Measurements from ENCODE around the gene MAGI3.
"Not testable (repeated sequence)": the region's sequence is repeated elsewhere in the genome, so short reads cannot be mapped to it uniquely, and the experiment has no call there.

MAGI3 gene

DNA sequence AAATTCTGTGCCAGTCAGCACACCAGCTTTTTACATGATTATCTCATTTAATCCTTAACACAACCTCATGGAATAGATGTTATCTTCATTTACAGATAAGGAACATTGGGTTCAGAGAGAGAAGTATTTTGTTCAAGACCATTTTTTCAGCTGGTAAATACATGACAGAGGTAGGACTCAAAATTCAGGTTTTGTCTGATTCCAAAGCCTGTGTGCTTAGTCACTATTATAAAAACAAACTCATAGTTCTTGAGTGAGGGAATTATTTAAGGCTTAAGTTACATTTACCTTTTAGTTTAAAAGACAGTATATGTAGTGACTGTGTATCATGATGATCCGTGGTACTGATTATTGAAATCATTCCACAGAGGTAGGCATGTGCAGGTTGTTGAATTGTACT is 125.2 kb downstream of the MAGI3 start:
- no peak for DNase-seq (ENCODE audit: low read depth, low spot score)

DNA sequence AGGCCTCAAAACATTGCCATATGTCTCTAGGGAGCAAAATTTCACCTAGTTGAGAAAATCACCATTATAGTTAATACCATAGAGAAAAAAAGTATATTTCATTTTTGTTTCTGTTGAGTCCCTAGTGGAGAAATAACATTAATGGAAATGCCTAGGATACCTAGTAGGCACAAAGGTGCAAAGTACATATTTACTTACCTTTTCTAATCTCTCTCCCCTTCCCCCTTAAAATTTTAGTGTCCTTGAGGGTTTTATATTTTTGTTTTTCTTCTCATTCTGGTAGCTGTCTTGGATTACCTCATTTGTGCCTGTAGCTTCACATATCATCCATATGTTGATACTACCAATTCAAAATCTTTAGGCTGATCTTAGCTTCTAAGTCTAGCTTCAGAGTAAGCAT is 127.0 kb downstream of the MAGI3 start:
- DNase-seq (ENCODE audit: low read depth, low spot score) = no peak

DNA sequence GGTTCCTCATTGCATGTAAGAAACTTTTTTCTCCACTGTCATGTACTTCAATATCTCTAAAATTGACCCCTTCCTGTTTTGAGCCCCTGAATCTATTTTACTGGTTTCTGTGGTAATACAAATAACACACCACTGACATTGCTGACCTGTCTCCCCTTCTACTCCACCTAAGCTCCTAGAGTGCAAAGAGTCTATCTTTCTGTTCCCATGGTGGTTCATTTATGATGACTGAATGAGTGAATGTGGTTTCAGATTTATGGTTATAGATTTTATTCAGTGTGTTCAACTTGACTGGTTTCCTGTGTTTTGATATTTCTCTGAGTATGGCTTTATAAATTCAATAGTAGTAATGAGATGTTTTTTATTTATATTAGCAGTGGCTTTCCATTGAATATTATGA is 127.7 kb downstream of the MAGI3 start:
- DNase-seq (ENCODE audit: low read depth, low spot score) = no peak

DNA sequence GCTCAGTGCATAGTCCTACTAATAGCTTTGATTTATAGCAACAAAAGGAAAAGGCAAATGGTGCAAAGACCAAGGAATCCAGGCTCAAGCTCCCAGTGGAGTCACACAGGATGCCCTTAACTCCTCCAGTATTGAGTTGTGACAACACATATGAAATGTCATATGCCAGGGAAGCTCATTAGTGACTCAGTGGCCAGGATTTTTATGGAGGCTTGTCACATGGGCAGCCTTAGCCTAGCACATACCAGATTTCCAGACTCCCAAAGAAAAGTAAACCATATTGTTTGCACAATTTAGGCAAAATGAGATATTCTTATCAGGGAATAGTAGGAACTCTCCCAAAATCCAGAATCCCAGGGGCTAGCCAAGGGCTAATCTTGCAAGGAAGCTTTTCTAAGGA is 129.2 kb downstream of the MAGI3 start:
- DNase-seq (ENCODE audit: low read depth, low spot score) = no peak

DNA sequence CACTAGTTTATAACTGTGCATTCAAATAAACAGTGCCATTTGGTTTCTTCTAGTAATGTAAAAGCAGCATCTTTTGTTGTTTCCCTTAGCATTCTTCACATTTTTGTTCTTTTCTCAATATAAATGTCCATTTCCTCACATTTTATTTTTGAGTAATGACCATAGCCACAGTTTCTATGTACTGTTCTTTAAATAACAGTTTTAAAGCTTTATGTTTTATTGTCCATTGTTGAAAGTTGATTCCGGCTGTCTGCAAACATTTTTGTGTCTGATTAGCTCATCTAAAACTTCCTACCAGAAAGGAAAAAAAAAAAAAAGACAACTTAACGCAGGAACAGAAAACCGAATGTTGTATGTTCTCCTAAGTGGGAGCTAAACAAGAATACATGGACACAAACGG is 139.7 kb downstream of the MAGI3 start:
- no peak for DNase-seq (ENCODE audit: low read depth, low spot score)

DNA sequence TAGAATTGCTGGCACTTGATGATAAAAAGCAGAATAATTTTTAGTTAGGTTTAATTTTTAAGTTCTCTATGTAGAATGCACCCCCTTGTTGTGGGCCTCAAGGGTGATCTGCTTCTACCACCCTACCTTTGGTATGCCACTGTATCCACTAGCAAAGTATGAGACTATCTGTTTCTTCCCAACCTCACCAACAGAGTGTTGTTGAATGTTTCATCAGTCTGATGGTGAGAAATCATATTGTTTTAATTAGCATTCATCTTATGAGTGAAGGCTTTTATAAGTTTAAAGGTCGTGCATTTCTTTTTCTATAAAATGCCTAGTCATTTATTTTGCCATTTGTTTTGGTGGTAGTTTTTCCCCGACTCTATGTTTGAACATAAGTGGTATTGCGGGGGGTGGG is 141.0 kb downstream of the MAGI3 start:
- no peak for DNase-seq (ENCODE audit: low read depth, low spot score)

DNA sequence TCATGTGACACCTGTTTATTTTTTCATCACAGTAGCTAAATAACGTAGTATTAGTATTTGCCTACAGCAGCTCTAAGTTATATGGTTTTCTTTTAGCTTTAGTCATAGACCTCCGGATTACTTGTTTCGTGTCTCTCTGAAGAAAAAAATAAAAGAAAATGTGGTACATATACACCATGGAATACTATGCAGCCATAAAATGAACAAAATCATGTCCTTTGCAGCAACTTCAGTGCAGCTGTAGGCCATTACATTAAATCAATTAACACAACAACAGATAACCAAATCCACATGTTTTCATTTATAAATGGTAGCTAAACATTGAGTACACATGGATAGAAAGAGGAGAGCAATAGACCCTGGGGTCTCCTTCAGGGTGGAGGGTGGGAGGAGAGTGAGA is 142.7 kb downstream of the MAGI3 start:
- no peak for DNase-seq (ENCODE audit: low read depth, low spot score)

DNA sequence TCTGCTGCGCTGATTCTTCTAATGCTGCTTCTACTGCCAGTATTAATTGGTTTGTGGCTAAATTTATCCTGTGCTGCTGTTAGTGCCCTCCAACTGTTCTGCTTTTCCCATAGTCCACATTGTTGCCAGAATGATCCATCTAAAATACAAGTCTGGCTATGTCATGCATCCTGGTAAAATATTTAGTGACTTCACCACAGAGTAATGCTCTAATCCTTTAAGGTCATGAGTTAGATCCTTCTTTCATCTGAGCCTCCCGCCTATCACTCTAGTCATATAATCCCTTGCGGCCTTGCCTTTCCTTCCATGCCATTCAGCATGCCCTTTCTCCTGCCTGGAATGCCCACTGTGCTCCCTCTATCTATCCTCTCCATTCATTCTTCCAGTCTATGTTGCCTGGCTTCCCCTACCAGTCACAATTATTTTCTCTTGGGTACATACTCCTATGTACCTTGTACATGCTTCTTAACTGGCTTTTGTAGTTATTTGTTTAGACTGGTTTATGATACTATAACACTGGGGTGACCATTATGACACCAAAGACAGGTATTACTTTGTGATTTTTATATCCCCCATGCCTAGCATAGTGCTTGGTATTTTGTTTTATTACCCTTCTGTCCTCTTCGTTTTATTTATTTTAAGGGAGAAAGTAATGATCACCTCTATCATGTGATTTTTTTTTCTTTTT is 144.0 kb downstream of the MAGI3 start:
- no peak for DNase-seq (ENCODE audit: low read depth, low spot score)

DNA sequence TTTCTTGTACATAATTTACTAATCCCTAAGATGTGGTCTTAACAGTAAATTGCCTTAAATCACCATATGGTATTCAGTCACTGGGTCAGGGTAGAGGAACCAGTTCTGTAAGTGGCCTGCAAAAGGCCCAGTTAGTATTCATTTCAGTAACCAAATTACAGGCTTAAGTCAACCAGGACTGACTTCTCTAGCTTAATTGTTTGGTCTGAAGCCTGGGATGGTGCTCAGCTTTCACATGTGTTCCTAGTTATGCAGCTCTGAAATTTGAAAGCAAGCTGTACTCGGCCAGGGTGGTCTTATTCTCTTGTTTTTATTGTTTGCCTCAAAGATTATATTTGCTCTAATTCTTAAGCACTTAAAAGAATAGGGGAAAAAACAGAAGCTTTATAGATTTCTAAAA is 144.6 kb downstream of the MAGI3 start:
- DNase-seq (ENCODE audit: low read depth, low spot score) = no peak

DNA sequence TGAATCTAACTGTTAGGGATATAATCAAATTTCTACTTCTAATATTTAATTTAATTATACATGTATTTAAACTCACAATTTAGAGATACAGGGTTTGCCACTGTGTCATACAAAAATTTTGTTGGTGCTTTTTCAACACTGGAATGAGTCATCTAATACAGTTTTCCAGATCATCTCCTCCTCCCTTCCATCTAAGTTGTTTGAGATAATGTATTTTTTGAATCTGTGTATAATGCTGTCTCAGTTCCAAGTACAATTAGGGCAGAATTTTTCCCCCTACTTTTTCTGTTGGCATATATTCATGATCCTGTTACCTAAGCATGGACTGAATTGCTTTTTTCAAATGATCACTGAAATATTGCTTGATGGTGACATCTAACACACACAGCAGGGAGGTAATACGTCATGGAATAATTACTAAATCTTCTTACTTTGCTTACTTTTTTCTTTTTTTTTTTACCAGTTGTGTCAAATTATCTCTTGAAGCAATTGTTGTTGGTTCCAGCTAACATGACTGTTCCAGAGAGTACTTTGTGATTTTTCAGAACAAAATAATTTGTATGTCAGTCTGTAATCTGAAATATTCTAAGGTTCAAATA is 146.0 kb downstream of the MAGI3 start:
- DNase-seq (ENCODE audit: low read depth, low spot score) = no peak

DNA sequence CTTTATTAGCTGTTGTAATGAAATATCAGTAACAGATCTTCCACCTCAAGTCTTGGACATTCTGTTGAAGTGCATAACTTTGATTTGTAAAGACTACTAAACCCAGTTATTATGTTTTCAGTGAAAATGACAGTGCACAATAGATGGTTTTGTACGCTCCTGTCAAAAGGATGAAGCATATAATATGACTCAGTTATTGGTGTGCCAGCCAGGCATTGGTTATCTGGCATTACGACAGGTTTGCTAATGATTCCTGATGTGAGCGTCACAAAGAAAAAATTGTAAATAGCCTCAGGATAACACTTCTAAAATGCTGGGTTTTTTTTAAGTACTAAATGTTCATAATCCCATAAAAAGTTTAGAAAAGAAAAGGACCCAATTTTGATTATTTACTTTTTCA is 147.9 kb downstream of the MAGI3 start:
- DNase-seq (ENCODE audit: low read depth, low spot score) = no peak

DNA sequence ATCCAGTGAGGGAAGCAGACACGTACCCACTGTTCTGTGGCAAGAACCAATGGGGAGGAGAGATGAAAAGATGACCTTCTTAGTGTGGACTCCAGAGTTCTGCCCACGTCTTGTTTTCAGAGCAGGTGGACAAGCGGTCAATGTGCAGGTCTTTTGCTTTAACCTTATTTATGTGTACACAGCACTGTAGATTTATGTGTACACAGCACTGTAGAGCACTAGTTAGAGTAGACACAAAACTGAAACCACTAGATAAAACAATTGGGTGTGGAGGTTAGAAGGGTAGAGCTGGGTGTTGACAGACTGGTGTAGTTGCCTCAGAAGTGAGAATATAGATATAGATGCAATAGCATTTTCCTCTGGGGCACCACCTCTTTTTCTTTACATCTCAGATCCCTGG is 150.0 kb downstream of the MAGI3 start:
- no peak for DNase-seq (ENCODE audit: low read depth, low spot score)

DNA sequence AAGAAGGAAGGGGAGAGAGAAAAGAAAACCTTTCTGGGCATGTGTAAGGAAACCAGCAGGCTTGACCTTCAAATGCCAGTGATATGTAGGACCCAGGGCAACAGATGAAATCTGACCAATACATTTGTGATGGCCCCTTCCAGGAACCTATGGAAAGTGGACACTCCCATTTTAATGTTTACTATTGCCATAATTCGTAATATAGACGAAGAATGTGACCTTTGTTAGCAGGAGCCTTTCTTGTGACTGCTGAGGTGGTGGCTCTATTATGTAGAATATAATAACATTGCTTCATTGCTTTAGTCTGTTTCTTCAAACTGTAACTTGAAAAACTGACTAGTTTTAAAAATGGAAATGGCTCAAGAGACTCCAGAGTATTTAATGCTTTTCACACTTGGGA is 150.8 kb downstream of the MAGI3 start:
- DNase-seq (ENCODE audit: low read depth, low spot score) = no peak

DNA sequence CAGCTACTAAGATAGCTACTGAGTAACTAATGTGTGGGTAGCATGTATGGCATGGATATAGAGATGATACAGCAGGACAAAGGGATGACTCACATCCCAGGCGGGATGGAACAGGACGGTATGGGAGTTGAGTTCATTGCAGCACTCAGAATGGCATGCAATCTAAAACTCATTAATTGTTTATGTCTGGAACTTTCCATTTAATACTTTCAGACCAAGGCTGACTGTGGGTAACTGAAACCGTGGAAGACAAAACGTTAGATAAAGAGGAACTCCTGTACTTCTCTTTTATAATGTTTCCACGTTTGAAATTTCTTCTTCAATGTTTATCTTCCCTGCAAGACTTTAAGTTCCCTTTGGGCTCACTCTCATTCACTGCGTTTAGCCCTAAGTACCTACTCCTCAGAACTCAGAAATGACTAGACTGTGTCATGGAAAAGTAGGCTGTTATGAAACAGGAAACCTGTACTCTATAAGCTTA is 151.9 kb downstream of the MAGI3 start:
- DNase-seq (ENCODE audit: low read depth, low spot score) = no peak

DNA sequence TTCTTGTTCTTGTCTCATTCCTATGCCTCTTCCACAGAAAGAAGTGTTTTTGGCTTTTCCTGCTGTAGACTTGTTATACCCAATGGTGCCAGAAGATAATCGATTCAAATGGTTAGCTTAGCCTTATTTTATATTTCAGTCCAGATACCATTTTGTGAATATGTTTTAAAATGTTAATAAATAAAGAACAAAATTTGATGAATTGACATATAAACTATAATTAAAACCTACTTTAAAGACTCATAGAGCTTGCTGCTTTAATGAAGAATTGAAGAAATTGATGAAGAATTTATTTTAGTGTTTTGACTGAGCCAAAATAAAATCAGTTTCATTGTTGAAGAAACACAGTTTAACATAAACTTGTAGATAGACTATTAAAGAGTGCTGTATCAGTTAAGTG is 152.8 kb downstream of the MAGI3 start:
- DNase-seq (ENCODE audit: low read depth, low spot score) = no peak

DNA sequence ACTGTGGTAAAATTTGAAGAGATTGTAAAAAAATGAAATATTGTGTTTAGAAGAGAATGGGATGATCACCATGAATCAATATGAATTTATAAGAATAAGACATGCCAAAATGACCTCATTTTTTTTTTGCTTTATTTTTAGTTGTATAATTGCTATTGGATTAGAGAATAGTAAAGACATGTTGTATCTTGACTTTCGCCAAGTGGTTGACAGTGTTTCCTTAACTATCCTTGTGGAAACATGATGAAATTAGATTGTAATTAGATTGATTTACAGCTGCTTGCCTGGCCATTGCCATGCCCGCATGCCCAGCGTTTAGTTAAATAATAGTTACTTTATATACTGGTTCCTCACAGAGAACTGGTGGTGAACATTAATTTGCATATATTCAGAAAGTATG is 154.9 kb downstream of the MAGI3 start:
- no peak for DNase-seq (ENCODE audit: low read depth, low spot score)

DNA sequence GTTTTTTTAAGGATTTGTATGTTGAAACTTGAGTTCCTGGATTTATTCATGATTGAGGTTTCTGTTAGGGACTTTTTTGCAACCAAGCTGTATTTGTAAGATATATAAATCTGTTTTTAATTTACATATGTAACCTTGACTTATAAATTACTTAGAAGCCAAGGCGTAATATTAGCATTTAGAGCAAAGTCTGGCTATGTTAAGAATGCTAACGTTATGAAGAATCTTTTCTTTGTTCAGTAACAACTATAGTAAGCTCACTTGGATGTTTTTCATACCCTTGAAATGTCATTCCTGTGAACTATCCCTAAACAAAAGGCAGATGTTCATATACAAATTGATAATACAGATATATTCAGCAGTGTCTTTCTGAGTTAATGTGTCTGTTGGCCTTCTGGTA is 155.3 kb downstream of the MAGI3 start:
- DNase-seq (ENCODE audit: low read depth, low spot score) = no peak

DNA sequence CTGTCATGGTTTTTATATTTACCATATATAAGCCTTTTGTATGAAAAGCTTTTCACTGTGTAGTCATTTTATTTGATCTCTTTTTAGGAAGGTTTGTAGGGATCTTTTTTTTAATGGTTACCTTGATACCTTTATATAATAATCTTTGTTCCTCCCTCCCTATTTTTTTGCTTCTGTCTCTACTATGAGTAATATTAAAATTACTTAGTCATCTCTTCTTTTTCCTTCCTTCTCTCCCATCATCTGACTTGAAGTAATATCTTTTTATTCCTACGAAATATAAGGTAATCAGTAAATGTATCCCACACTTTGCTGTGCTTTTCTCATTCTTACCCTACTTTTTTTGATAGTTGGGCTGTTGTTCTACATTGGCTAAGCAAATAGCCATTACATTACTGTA is 161.4 kb downstream of the MAGI3 start:
- DNase-seq (ENCODE audit: low read depth, low spot score) = no peak

DNA sequence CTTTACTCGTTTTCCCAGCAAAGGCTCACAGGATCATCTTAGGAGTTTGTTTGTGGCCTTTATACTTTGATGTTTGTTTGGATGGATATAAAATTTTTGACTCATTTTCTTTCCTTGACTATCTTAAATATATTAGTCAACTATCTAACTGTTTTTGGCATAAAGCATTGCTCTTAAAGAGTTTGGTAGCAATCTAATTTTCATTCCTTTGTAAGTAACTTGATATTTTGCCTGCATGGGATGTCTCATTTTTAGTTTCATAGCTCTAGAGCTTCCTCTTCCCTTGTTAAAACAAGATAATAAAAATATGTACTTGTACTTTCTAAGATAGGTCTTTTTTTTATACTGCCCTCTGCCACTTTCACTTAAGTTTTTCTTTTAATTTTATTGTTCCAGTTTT is 161.9 kb downstream of the MAGI3 start:
- DNase-seq (ENCODE audit: low read depth, low spot score) = no peak

DNA sequence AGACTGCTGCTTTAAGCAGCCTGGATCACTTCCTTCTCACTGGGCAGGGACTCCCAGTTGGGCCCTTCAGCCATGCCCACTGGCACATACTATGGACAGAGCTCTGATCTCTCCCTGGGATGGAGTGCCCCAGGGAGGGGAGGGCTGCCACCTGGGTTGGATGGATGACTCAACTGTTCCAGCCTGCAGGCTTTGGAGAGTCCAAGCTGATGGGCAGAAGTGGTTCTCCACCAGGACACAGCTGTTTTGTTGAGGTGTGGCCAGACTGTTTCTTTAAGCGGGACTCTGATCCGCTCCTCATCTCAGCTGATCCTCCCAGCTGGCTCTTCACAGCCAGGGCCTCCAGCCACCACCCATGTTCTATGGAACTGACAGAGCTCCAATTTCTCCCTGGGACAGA is 166.9 kb downstream of the MAGI3 start:
- DNase-seq (ENCODE audit: low read depth, low spot score) = no peak

DNA sequence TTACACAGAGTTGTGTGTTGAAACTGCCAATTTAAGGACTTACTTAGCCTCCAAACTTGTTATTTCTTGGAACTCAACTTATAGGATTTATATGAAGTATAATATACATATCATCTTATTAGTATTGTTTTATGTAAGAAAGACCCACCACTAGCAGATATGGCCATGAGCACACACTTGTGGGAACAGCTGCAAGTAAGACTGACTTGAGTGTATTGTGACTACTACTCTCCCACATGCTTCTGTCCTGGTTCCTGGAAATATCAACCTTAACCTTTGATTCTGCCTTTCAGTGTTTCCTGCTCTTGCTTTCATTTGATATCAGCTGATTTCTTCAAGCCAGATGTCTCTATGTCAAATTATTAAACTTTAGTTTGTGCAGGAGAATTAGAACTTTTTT is 175.3 kb downstream of the MAGI3 start:
- DNase-seq (ENCODE audit: low read depth, low spot score) = no peak

DNA sequence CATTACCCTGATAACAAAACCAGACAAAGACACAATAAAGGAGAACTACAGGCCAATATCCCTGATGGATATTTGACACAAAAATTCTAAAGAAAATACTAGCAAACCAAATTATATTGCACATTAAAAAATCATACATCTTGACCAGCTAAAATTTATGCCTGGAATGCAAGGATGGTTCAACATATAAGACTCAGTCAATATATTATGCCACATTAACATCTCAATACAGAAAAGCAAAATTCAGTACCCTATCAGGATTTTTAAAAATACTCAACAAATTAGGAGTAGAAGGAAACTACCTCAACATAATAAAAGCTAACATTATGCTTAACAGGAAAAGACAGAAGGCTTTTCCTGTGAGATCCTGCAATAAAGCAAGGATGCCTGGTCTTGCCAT is 177.1 kb downstream of the MAGI3 start:
- no peak for DNase-seq (ENCODE audit: low read depth, low spot score)

DNA sequence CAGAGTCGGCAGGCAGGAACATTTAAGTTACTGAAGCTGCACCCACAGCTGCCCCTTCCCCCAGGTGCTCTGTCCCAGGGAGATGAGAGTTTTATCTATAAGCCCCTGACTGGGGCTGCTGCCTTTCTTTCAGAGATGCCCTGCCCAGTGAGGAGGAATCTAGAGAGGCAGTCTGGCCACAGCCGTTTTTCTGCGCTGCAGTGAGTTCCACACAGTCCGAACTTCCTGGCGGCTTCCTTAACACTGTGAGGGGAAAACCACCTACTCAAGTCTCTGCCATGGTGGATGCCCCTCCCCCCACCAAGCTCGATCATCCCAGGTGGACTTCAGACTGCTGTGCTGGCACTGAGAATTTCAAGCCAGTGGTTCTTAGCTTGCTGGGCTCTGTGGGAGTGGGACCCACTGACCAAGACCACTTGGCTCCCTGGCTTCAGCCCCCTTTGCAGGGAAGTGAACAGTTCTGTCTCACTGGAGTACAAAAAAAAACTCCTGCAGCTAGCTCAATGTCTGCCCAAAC is 185.5 kb downstream of the MAGI3 start:
- DNase-seq (ENCODE audit: low read depth, low spot score) = not testable (repeated sequence)

DNA sequence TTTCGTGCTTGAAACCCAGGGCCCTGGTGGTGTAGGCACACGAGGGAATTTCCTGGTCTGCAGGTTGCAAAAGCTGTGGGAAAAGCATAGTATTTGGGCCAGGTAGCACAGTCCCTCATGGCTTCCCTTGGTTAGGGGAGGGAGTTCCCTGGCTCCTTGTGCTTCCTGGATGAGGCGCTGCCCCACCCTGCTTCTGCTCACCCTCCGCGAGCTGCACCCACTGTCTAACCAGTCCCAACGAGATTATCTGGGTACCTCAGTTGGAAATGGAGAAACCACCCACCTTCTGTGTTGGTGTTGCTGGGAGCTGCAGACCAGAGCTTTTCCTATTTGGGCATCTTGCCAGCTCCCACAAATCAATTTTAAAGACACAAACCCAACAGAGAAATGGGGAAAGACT is 186.0 kb downstream of the MAGI3 start:
- DNase-seq (ENCODE audit: low read depth, low spot score) = no peak
